Measurements from ENCODE around the gene WIPF3.

WIPF3 gene

GRCh38 chr7:29965030-29965429 is 158.7 kb downstream of the WIPF3 start:
- FAIRE-seq (no peak), DNase-seq (ENCODE audit: insufficient read length) (no peak)
- TF ChIP-seq POLR2AphosphoS5 (IDR thresholded peaks at IDR 0.05; ENCODE audit: low read depth, low read length) = no peak
- no peak for TF ChIP-seq TAF1 (IDR thresholded peaks at IDR 0.05; ENCODE audit: borderline replicate concordance, low read depth, low read length)
- TF ChIP-seq POLR2A (IDR thresholded peaks at IDR 0.05; ENCODE audit: low read depth, low read length) = no peak
